Measurements from ENCODE around the gene GRB10.
A peak's percentile ranks its signal among the peaks of the same experiment; 100 is the strongest.

Gene GRB10

GRCh38 chr7:50682079-50682478, 100.6 kb downstream of the GRB10 start:
- no peak overlapping the region for H3K9ac ChIP-seq
- no peaks in the 10 kb centered on the region for H3K79me2 ChIP-seq
- H2AFZ ChIP-seq, result no peak overlapping the region
- H3K4me2 ChIP-seq (ENCODE audit: low read length), result no peak overlapping the region
- no peak for TF ChIP-seq CTCF (IDR thresholded peaks at IDR 0.05)
- no peaks in the 10 kb centered on the region for H3K9me3 ChIP-seq (ENCODE audit: control insufficient read depth, low read length)
- H3K36me3 ChIP-seq (ENCODE audit: control insufficient read depth, insufficient read depth, low read length), result no peaks in the 10 kb centered on the region
- no peak overlapping the region for H3K4me3 ChIP-seq (ENCODE audit: low read depth, low read length)
- no peaks in the 10 kb centered on the region for H3K27me3 ChIP-seq (ENCODE audit: control insufficient read depth, insufficient read depth, low read length)
- H3K4me1 ChIP-seq, result no peaks in the 10 kb centered on the region
- H3K27ac ChIP-seq, result no peak overlapping the region

- Histone ChIP-seq H3K4me3 (ENCODE audit: low read depth, low read length) (no peak overlapping the region), H3K9me3 (ENCODE audit: control insufficient read depth, low read length) (no peaks in the 10 kb centered on the region), H3K27ac (no peak overlapping the region), H3K36me3 (ENCODE audit: control insufficient read depth, insufficient read depth, low read length) (no peaks in the 10 kb centered on the region), H3K4me2 (ENCODE audit: low read length) (no peak overlapping the region), H3K79me2 (peaks cover 1% of the 10 kb centered on the region), H3K27me3 (ENCODE audit: control insufficient read depth, insufficient read depth, low read length) (no peaks in the 10 kb centered on the region), H2AFZ (no peak overlapping the region), H3K4me1 (no peaks in the 10 kb centered on the region), H3K9ac (no peak overlapping the region)
- no peak for TF ChIP-seq CTCF (IDR thresholded peaks at IDR 0.05)
Observed at GRCh38 chr7:50681432-50682045, 101.2 kb downstream of the GRB10 start.

GRCh38 chr7:50679218-50680007, 103.3 kb downstream of the GRB10 start:
- Histone ChIP-seq H3K27ac (no peak overlapping the region), H3K9ac (no peak overlapping the region), H3K27me3 (ENCODE audit: control insufficient read depth, insufficient read depth, low read length) (no peaks in the 10 kb centered on the region), H3K4me2 (ENCODE audit: low read length) (no peak overlapping the region), H3K79me2 (peaks cover 5% of the 10 kb centered on the region), H2AFZ (no peak overlapping the region), H3K4me1 (no peaks in the 10 kb centered on the region), H3K36me3 (ENCODE audit: control insufficient read depth, insufficient read depth, low read length) (no peaks in the 10 kb centered on the region), H3K9me3 (ENCODE audit: control insufficient read depth, low read length) (no peaks in the 10 kb centered on the region), H3K4me3 (ENCODE audit: low read depth, low read length) (no peak overlapping the region)
- TF ChIP-seq CTCF (IDR thresholded peaks at IDR 0.05), result peak; percentile 37

- Histone ChIP-seq H3K4me1 (no peaks in the 10 kb centered on the region), H3K79me2 (peaks cover 5% of the 10 kb centered on the region), H2AFZ (no peak overlapping the region), H3K9ac (no peak overlapping the region), H3K4me2 (ENCODE audit: low read length) (no peak overlapping the region), H3K27me3 (ENCODE audit: control insufficient read depth, insufficient read depth, low read length) (no peaks in the 10 kb centered on the region), H3K4me3 (ENCODE audit: low read depth, low read length) (no peak overlapping the region), H3K36me3 (ENCODE audit: control insufficient read depth, insufficient read depth, low read length) (no peaks in the 10 kb centered on the region), H3K9me3 (ENCODE audit: control insufficient read depth, low read length) (no peaks in the 10 kb centered on the region), H3K27ac (no peak overlapping the region)
- no peak for TF ChIP-seq CTCF (IDR thresholded peaks at IDR 0.05)
Observed at GRCh38 chr7:50678586-50678985, 104.1 kb downstream of the GRB10 start.

GRCh38 chr7:50677638-50677996, 105.1 kb downstream of the GRB10 start:
- no peaks in the 10 kb centered on the region for H3K36me3 ChIP-seq (ENCODE audit: control insufficient read depth, insufficient read depth, low read length)
- H3K4me2 ChIP-seq (ENCODE audit: low read length), result no peak overlapping the region
- no peaks in the 10 kb centered on the region for H3K27me3 ChIP-seq (ENCODE audit: control insufficient read depth, insufficient read depth, low read length)
- peaks cover 5% of the 10 kb centered on the region for H3K79me2 ChIP-seq
- H3K4me3 ChIP-seq (ENCODE audit: low read depth, low read length), result no peak overlapping the region
- no peaks in the 10 kb centered on the region for H3K9me3 ChIP-seq (ENCODE audit: control insufficient read depth, low read length)
- no peak for TF ChIP-seq CTCF (IDR thresholded peaks at IDR 0.05)
- H3K4me1 ChIP-seq, result no peaks in the 10 kb centered on the region
- H2AFZ ChIP-seq, result no peak overlapping the region
- no peak overlapping the region for H3K27ac ChIP-seq
- no peak overlapping the region for H3K9ac ChIP-seq
